ENCODE data around the gene SHISA4. TPM values are rescaled to one million over a fixed set of nuclear protein-coding genes. Genes with fewer than 3 reads are reported as not detected.
"Not testable (repeated sequence)": the region's sequence is repeated elsewhere in the genome, so short reads cannot be mapped to it uniquely, and the experiment has no call there.

Gene SHISA4
- total RNA-seq, 1 donor from 2014 or later: 123 TPM

DNA sequence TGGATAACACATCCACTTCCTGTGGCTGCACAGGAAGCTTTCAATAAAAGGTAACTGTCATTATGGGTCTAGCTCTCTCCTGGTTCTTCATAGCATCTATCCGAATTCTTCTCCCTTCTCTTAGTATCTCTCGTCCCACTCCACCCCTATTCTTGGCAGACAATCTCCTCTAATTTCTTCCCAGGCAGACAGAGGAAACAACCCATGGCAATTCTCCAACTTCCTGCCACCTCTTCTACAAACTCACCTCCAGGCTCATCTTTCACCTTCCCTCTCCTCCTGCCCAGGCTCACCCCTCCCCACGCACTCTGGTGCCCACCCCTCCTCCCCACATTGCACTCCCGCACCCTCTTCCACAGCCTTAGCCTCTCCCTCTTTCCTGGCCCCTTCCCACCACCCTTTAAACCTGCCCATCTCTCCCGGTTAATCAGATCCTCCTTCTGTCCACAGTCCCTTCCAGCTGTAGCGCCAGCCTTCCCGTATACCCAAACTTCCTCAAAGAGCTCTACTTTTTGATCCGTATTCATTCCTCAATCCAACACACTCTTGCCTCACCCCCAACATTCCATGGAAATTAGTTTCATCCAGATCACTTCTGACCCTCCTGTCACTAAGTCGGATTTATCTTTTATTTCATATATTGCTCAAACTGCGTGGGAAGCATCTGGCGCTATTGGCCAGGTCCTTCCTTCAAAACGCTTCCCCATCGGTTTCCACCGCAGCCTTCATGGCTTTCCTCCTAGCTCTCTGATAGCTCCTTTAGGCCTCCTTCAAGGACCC is 25.9 kb downstream of the SHISA4 start:
- intact Hi-C loops (cut with DNase I): no loop called here
- no peak for DNase-seq (ENCODE audit: low spot score)

DNA sequence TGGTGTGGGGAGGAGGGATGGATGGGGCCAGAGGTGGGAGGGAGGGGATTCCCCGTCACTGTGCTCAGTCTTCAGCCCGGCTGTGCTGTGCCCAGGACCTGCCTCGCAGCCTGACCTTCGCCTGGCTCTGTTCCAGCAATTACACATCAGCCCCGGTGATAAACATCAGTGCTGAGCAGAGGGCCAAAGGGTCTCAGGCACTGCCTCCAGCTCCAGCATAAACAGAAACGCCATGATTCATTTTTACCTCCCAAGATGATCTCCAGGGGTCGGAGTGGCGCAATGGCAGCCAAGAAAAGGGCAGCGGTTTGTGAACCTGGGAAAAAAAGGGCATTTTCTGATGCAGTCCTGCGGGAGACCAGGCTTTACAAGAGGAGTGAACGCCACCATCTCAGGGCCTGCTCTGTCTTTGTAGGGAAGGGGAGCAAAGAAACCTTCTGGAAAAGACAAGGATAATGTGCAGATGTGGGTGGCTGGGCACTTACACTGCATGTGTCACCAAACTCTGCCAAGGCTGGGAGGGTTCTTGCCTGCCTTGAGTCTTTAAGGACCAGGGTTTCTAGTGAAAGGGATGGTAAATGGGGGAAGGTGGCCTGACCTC is 28.1 kb downstream of the SHISA4 start:
- intact Hi-C loops (cut with DNase I): no loop called here
- DNase-seq (ENCODE audit: low spot score): no peak

DNA sequence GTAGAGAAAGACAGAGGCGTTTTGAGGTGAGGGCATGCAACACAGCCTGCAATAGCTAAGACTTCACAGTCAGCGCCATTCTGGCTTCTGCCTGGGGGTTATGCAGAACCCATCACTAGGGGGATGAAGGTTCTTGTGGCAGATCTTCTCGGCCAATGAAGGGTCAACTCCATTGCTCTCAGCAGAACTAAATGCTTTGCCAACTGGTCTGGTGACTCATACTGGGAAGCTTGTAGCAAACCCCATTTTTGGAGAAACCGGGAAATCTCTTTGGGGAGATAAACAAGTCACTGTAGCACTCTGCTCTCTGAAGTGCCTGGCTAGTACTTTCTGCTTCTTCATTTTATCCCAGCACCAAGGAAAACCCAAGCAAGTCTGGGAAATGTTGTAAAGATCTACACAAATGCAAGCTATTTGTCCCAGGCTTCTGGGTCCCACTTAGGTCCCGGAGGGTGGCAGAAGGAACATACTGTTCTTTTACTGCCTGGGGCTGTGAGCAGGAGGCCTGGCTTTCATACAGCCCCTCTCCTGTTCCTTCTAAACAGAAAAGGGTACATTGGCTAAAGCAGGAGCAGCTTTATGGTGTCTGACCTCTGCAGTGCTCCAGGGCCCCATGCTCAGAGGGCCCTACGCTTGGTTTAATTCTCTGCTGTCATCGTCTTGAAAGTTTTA is 28.8 kb downstream of the SHISA4 start:
- intact Hi-C loops (cut with DNase I): no loop called here

DNA sequence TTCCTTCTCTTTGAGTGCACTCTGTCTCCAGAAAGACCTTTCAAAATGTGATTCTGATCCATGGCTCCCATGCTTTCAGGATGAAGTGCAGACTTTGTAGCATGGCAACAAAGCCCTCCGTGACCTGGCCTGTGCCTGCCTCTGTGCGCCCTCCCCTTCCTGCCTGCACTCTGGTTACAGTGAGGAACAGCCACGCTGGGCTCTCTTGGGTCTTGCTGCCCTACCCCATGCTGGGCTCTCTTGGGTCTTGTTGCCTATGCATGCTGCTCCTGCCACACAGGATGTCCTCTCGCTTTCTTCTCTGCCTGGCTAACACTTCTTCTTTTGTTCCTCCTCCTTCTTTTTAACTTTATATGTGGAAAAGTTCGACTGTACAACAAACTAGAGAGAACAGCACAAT is 29.6 kb downstream of the SHISA4 start:
- DNase-seq (ENCODE audit: low spot score): no peak
- intact Hi-C loops (cut with DNase I): no loop called here

More for the DNA sequence above, 28.8 kb downstream of the SHISA4 start:
- DNase-seq (ENCODE audit: low spot score): no peak

DNA sequence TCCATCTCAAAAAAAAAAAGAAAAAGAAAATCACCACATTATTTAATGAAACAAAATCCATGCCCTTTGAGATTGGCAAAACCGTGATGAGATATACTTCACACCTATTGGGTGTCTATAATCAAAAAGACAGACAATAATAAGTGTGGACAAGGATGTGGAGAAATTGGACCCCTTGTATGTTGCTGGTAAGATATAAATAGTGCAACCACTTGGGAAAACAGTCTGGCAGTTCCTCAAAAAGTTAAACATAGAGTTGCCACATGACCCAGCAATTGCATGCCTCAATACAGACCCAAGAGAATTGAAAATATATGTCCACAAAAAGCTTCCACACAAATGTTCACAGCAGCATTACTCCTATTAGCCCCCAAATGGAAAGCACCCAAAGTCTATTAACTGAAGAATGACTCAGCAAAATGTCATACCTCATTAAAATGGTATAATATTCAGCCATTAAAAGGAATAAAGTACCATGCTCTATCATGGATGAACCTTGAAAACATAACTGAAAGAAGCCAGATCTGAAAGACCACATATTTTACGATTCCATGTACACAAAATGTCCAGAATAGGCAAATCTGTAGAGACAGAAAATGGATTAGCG is 33.4 kb downstream of the SHISA4 start:
- no peak for DNase-seq (ENCODE audit: low spot score)
- intact Hi-C loops (cut with DNase I): no loop called here

DNA sequence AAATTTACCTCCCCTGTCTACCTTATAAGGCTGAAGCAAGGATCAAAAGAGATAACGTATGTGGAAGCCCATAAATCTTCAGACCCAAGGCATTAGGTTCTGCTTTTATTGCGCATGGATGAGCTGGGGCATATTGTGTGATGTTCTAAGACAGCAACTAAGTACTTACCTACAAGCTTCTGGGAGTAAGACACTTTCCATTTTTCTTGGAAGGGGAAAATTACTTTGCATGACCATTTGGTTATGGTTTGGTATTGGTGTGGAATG is 36.5 kb downstream of the SHISA4 start:
- DNase-seq (ENCODE audit: low spot score): no peak
- intact Hi-C loops (cut with DNase I): no loop called here

DNA sequence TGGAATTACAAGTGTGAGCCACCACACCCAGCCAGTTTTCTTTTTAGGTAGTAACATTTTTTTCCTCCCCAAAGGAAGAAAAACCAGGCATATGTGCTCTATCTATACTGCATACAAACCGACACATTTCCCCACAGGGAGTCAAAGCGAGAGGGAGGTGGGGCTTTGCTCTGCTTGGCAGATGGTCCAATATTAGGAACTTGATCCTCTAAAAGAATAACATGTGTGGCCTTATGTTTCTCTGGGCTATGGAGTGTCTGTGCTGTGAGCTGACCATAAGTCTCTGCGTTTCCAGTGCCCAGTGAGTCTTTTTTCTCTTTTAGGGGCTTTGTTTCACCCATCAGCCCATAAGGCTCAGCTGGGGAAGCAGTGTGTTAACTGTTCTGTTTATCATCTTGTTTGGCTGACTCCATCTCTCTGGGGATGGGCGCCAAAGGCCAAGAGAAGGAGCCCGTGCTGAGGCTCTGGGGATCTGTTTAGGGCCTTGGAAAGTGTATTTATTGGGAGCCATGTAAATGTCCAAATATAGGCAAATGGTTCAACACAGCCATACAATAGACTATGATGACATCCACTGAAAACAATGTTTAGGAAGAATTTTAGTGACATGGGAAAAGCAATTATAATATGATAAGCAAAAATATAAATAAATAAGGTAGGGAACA is 37.4 kb downstream of the SHISA4 start:
- intact Hi-C loops (cut with DNase I): no loop called here
- no peak for DNase-seq (ENCODE audit: low spot score)

DNA sequence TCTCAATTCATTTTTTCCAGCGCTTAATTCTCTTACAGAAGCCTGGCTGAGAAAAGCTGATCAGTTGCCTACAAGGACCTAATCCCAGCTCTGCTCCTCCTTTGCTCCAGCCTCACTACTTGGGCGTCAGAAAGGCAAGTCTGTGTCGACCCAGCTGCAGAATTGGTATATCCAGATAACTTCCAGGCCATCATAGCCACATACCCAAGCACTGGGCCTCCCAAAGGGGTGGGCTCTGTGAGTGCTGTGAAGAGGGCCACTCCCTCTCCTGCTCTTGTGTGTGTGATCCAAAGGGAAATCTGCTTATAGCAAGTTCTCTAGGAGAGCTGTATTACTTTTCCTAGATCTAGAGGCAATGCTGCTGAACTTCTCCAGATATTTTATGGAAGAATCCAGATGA is 39.6 kb downstream of the SHISA4 start:
- intact Hi-C loops (cut with DNase I): no loop called here
- no peak for DNase-seq (ENCODE audit: low spot score)

DNA sequence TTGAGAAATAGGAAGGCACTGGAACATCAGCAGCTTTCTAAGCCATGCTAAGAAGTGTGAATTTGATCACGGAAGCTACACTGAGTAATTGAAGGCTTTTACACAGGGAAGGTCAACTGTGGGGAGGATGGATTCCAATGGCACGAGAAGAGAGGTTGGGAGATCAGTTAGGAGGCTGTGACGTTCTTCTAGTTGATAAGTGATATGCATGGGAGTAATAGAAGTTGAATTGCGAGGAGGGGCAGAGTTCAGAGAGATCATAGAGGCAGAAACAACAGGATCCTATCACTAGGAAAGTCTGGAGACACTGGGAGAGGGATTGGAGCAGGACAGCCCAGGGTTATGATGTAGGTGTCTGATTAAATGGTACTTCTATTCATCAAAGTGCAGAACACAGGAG is 41.4 kb downstream of the SHISA4 start:
- no peak for DNase-seq (ENCODE audit: low spot score)
- intact Hi-C loops (cut with DNase I): no loop called here

DNA sequence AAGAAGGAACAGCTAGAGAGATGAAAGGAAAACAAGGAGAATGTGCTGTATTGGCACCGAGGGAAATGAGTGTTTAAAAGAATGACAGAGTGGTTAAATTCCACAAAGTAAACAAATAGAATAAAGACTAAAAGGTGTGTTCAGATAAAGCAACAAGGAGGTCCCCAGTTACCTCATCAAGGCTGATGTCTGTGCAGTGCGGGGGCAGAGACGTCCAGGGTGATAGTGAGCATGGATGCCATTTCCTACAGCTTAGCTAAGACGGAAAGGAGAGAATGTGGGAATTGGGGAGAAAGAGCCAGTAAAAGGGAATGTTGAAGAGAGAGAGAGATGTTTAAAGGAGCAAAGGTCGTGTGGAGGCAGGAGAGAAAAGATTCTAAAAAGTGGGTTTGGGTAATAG is 42.1 kb downstream of the SHISA4 start:
- intact Hi-C loops (cut with DNase I): no loop called here

DNA sequence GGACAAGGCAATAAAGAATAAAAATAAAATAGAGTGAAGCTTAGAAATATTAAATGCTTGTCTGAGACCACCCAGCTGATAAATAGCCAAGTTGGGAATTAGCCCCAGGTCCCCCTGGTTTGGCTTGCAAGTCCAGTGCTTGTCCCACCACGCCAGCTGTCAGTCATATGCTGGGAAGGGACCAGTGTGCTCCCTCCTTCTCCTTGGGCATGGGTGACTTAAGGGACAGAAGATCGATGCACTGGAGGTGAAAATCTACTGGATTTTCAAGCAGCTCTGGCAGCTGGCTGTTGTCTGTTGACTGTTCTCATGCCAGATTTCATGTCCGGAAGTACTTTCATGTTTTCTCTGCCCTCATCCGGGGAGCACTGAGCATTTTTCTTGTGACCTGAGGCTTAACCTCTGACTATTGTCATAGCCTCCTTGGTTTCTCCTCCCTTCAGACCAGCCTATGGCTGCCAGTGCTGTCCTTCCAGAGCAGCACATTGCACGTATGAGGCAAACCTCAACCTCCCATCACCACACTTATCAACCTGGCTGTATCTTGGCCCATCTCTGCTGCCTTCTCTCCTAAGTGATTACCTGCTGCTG is 45.2 kb downstream of the SHISA4 start:
- intact Hi-C loops (cut with DNase I): no loop called here
- no peak for DNase-seq (ENCODE audit: low spot score)

More for the DNA sequence above, 42.1 kb downstream of the SHISA4 start:
- DNase-seq (ENCODE audit: low spot score): no peak

DNA sequence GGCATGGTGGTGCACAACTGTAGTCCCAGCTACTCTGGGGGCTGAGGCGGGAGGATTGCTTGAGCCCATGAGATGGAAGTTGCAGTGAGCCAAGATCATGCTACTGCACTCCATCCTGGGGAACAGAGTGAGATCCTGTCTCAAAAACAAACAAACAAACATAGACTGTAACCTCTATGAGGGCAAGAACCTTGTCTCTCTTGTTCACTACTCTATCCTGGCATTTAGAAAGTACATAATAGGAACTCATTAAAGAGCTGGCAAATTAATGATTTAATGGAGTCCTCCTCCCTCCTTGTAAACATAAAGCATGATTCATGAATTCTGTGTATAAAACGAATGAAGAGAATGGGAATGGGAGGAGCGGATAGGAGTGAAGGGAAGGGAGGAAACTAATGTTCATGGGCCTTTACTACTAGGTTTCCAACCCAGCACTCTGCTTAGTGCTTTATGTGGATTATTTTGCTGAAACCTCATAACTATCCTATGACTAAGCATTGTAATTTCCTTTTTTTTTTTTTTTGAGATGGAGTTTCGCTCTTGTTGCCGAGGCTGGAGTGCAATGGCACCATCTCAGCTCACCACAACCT is 49.0 kb downstream of the SHISA4 start:
- no peak for DNase-seq (ENCODE audit: low spot score)
- intact Hi-C loops (cut with DNase I): no loop called here

DNA sequence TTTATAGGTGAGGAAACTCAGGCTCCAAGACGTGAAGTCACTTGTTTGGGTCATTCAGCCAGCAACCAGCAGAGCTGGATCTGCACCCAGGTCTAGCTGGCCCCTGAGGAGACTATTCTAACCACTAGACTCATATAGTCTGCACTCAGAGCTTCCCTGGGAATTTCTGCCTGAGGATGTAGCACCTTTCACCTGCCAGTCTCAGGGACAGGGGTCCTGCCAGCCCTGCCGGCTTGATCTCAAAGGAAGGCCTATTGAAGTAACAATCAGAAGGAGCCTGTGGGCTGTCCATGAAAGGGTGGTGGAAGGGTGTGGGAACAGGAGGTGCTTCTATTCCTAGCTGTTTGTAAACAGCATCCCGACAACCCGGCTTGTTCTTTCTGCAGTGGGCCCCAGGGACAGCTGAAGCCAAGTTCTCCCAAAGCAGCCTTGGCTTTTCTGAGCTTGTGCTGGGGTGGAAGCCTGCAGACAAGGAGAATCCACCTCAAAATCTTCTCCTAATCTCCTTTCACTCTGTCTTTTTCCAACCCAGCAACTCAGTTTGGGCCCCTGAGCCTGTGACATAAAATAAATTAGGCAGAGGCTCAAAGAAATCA is 49.8 kb downstream of the SHISA4 start:
- intact Hi-C loops (cut with DNase I): no loop called here
- DNase-seq (ENCODE audit: low spot score): no peak

DNA sequence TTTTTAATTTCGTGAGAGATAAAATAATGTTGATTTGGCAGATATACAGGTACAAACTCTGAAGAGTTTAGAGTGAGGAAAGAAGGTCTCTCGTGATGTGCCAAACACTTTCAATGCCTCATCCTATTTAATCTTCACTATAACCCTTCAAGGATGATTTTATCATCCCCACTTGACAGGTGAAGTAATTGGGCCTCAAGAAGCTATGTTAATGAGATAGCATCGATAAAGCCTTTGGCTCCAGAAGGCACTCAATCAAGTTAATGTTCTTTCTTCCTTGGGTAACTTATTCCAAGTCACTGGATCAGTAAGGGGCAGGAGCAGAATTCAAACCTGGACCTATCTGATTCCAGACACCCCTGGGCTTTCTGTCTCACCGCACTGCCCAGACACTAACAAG is 50.5 kb downstream of the SHISA4 start:
- intact Hi-C loops (cut with DNase I): no loop called here
- no peak for DNase-seq (ENCODE audit: low spot score)

DNA sequence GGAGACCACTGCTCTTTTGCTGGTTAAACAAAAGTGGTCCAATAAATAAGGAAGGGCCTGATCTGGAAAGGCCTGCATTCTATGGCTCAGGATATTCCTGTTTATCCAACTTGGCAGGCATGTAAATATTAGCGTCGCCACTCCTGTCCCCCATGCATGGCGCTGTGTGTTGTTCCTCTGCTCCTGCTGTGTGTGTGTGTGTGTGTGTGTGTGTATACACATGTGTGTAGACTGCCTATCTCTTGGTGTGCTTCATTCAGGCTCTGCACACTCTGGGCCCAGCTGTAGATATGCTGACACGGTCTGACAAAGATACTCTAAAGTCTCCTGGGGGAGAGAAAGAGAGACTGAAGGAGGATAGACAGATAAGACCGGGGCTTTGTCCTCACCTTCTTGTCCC is 50.9 kb downstream of the SHISA4 start:
- intact Hi-C loops (cut with DNase I): no loop called here
- DNase-seq (ENCODE audit: low spot score): no peak

DNA sequence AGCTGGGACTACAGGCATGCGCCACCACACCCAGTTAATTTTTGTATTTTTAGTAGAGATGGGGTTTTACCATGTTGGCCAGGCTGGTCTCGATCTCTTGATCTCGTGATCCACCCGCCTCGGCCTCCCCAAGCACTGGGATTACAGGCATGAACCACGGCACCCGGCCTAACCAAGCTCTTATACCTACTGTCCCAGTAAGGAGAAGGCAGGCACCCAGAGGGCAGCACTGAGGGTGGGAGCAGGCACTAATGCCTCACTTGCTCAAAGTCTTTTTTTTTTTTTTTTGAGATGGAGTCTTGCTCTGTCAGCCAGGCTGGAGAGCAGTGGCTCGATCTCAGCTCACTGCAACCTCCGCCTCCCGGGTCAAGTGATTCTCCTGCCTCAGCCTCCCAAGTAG is 51.6 kb downstream of the SHISA4 start:
- not testable (repeated sequence) for DNase-seq (ENCODE audit: low spot score)
- intact Hi-C loops (cut with DNase I): loop anchor here (5.0 kb wide), 1 partner anchor 33 kb away; no protein-coding TSS in a partner anchor

DNA sequence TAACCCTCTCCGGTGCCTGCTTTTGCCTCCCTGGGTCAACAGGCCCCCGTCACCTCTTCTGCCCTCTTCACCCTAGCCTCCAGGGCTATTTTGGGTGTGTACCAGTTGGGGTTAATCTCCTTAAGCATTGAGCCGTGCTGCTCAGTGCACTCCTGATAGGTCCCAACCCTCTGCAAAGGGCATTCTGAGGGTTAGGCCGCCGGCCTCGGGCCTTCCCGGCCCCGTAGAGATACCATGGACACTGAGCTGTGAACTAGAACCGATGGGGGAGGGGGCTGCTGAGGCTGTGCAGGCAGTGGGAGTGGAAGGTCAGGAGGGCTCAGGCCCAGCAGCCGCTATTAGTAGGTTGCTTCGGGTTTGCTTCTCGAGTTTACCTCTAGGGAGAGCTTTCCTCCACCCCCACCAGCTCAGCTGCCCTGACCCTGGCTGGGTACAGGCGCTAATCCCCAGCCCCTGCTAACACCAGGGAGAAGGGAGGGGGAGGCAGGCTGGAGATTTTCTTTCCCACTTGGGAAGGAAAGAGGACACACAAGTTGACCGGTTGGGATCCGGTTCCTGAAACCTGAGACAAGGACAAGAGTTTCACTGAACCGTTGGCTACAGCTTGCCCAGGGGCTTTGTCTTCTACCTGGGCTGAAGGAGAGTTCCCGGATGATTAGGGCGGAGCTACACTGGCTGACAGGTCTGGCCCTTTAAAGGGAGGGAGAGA is 52.9 kb downstream of the SHISA4 start:
- intact Hi-C loops (cut with DNase I): loop anchor here (5.0 kb wide), 1 partner anchor 34 kb away; no protein-coding TSS in a partner anchor
- DNase-seq (ENCODE audit: low spot score): no peak

DNA sequence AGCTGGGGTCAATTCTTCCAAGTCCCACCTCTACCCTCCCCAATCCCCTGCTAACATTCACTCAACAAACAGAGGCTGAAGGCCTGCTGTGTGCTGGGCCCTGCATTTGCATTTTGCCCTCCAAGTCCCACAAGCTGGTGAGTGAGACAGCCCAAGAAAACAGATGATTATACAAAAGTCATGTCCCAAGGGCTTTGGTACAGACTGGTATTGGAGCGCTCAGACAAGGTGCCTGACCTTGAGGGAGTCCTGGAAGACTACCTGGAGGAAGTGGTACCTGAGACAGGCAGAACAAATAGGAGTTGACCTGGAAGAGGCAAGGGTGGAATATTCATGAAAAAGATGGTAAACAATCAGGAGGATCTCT is 53.4 kb downstream of the SHISA4 start:
- no peak for DNase-seq (ENCODE audit: low spot score)
- intact Hi-C loops (cut with DNase I): loop anchor here (5.0 kb wide), 1 partner anchor 35 kb away; no protein-coding TSS in a partner anchor
